A549 (cell line): Measurements from ENCODE around the gene NID2. TPM values are rescaled to one million over a fixed set of nuclear protein-coding genes. Genes with fewer than 3 reads are reported as not detected.

Source experiments
- ATAC-seq, 2 experiments: fragments of 200-7000 bp in 1 of 2; fragments of >200 bp in 1 of 2; cut with Nextera tagmentation in 1 of 2; cut with Tn5 transposase in 1 of 2; 3 replicates each; pipeline versions ENCODE4 v1.8.0 to v1.9.1; 2018 to 2020; ENCODE audit warnings: mild to moderate bottlenecking in 1 of 2, moderate library complexity in 1 of 2
- CTCF ChIA-PET: fragments of 300-600 bp; sonication (Branson Sonifier 250); formaldehyde crosslinking; extraction: SDS; loops from one replicate; lab custom pipeline; 2021; ENCODE audit warnings: antibody characterized with exemption, inconsistent platforms; lab: Yijun Ruan, JAX
- POLR2A ChIA-PET: fragments of 350-600 bp; formaldehyde crosslinking; extraction: SDS; loops from one replicate; lab custom pipeline; 2021; ENCODE audit warnings: antibody characterized with exemption, inconsistent platforms; lab: Yijun Ruan, JAX
- DNase-seq, 2 experiments: peaks; one replicate each; pipeline versions ENCODE4 v3.0.0 to v3.0.0-alpha.2; 2011 to 2016; ENCODE audit warnings: low read depth in 1 of 2, low spot score in 1 of 2
- FAIRE-seq: peaks from 2 replicates; lab custom pipeline; 2011; peaks lifted over from hg19 to GRCh38; lab: Jason Lieb, UNC
- H3K27ac ChIP-seq, 2 experiments: fragments of >200 bp; sonication (Bioruptor Twin); formaldehyde crosslinking; 3 replicates each; pipeline ENCODE4 v1.5.1; 2016 to 2017
- H3K4me1 ChIP-seq: fragments of >200 bp; sonication (Bioruptor Twin); formaldehyde crosslinking; 3 replicates; pipeline ENCODE4 v1.6.1; 2016
- H3K4me2 ChIP-seq: fragments of >200 bp; sonication (Bioruptor Twin); formaldehyde crosslinking; 3 replicates; pipeline ENCODE4 v1.6.1; 2016
- H3K4me3 ChIP-seq: fragments of >200 bp; sonication (Bioruptor Twin); formaldehyde crosslinking; 3 replicates; pipeline ENCODE4 v1.5.1; 2016
- H3K9me3 ChIP-seq: fragments of >200 bp; sonication (Bioruptor Twin); formaldehyde crosslinking; 3 replicates; pipeline ENCODE4 v1.6.1; 2016
- ATOH8 ChIP-seq: fragments of 250-450 bp; sonication (Bioruptor Pico); IDR thresholded peaks from 2 replicates; pipeline ENCODE4 v1.5.0; 2020; ENCODE audit warnings: low read depth, mild to moderate bottlenecking, moderate library complexity
- BHLHE40 ChIP-seq: IDR thresholded peaks from 2 replicates; pipeline ENCODE4 v1.6.1; 2012; ENCODE audit warnings: low read depth, low read length, inconsistent platforms
- CBX8 ChIP-seq: fragments of 200-600 bp; sonication (generic); IDR thresholded peaks from 2 replicates; pipeline ENCODE4 v1.6.1; 2016
- CHD4 ChIP-seq: fragments of 200-600 bp; sonication (generic); IDR thresholded peaks from 2 replicates; pipeline ENCODE4 v1.6.1; 2016; ENCODE audit warnings: antibody characterized with exemption, mild to moderate bottlenecking, borderline replicate concordance
- CTCF ChIP-seq: fragments of >200 bp; sonication (Bioruptor Twin); formaldehyde crosslinking; IDR thresholded peaks from 3 replicates; pipeline ENCODE4 v1.5.1; 2016
- ELK1 ChIP-seq: fragments of 150-350 bp; IDR thresholded peaks from 2 replicates; pipeline ENCODE4 v1.6.1; 2014; ENCODE audit warnings: low read depth, mild to moderate bottlenecking, low read length
- FOSL2 ChIP-seq, 2 experiments: fragments of 450-650 bp in 1 of 2; fragments of >200 bp in 1 of 2; sonication (Bioruptor Twin) in 1 of 2; formaldehyde crosslinking; IDR thresholded peaks; 2 replicates each; pipeline versions ENCODE4 v1.5.0 to v1.6.1; 2016 to 2020; ENCODE audit warnings: mild to moderate bottlenecking in 1 of 2, moderate library complexity in 1 of 2
- FOXS1 ChIP-seq: fragments of 250-450 bp; sonication (Bioruptor Pico); IDR thresholded peaks from 2 replicates; pipeline ENCODE4 v1.5.0; 2020; ENCODE audit warnings: mild to moderate bottlenecking, moderate library complexity
- GATA3 ChIP-seq: IDR thresholded peaks from 2 replicates; pipeline ENCODE4 v1.6.1; 2012; ENCODE audit warnings: borderline replicate concordance
- HES2 ChIP-seq: fragments of >200 bp; sonication (Bioruptor Twin); formaldehyde crosslinking; IDR thresholded peaks from 2 replicates; pipeline ENCODE4 v1.6.1; 2016
- HMGXB4 ChIP-seq: fragments of 250-450 bp; sonication (Bioruptor Pico); IDR thresholded peaks from 2 replicates; pipeline ENCODE4 v1.5.0; 2021; ENCODE audit warnings: mild to moderate bottlenecking, moderate library complexity, borderline replicate concordance
- KDM5A ChIP-seq: fragments of 200-600 bp; sonication (generic); IDR thresholded peaks from 2 replicates; pipeline ENCODE4 v1.6.1; 2016; ENCODE audit warnings: antibody characterized with exemption, mild to moderate bottlenecking
- MAX ChIP-seq: IDR thresholded peaks from 2 replicates; pipeline ENCODE4 v1.6.1; 2012
- NFE2L2 ChIP-seq: fragments of 150-350 bp; conservative IDR thresholded peaks from 2 replicates; pipeline ENCODE4 v1.6.1; 2014; ENCODE audit warnings: low read length
- NPAS2 ChIP-seq: fragments of 250-450 bp; sonication (Bioruptor Pico); IDR thresholded peaks from 2 replicates; pipeline ENCODE4 v1.8.0; 2022; ENCODE audit warnings: mild to moderate bottlenecking, moderate library complexity, borderline replicate concordance
- PBX3 ChIP-seq: IDR thresholded peaks from 2 replicates; pipeline ENCODE4 v1.6.1; 2012
- PHF8 ChIP-seq: fragments of 200-600 bp; sonication (generic); IDR thresholded peaks from 2 replicates; pipeline ENCODE4 v1.6.1; 2016; ENCODE audit warnings: low read depth, mild to moderate bottlenecking, antibody characterized with exemption, moderate library complexity, borderline replicate concordance
- POLR2AphosphoS2 ChIP-seq: conservative IDR thresholded peaks from 2 replicates; pipeline ENCODE4 v1.6.1; 2012; ENCODE audit warnings: low read length, improper control_type of control experiment, inconsistent platforms
- RARB ChIP-seq: fragments of 250-450 bp; sonication (Bioruptor Pico); IDR thresholded peaks from 2 replicates; pipeline ENCODE4 v1.8.0; 2021; ENCODE audit warnings: mild to moderate bottlenecking, moderate library complexity
- RCOR1 ChIP-seq: fragments of 150-350 bp; IDR thresholded peaks from 2 replicates; pipeline ENCODE4 v1.6.1; 2014; ENCODE audit warnings: antibody characterized with exemption, low read length, low read depth
- TFCP2L1 ChIP-seq: fragments of 250-450 bp; sonication (Bioruptor Pico); IDR thresholded peaks from 2 replicates; pipeline ENCODE4 v1.5.0; 2021; ENCODE audit warnings: mild to moderate bottlenecking
- USF2 ChIP-seq: fragments of 450-650 bp; IDR thresholded peaks from 2 replicates; pipeline ENCODE4 v1.6.1; 2014; ENCODE audit warnings: antibody characterized with exemption
- ZFP36 ChIP-seq: fragments of 450-650 bp; IDR thresholded peaks from 2 replicates; pipeline ENCODE4 v1.6.1; 2014; ENCODE audit warnings: borderline replicate concordance; ENCODE audit not compliant: partially characterized antibody
- WGBS: methylation state at CpG from one replicate; pipeline ENCODE4 v1.1.6; 2017; ENCODE audit errors: missing lambda C conversion rate; 5-methylcytosine and 5-hydroxymethylcytosine counted together
- polyA plus RNA-seq, 4 experiments: library from polyadenylated mRNA; depleted of rRNA in 3 of 4; stranded (reverse); fragments of >200 nt; fragmentation: RNase III in 1 of 4; extraction: RNeasy Plus Mini Kit Qiagen cat#74134 plus additional on column Dnase treatment in 1 of 4; gene quantifications; 2 replicates in 3 of 4; 3 replicates in 1 of 4; pipeline ENCODE4 v1.2.3, GENCODE V29; 2011 to 2017

NID2 gene
- polyA plus RNA-seq, 2 of the 4 experiments (the other 2 are of a cell fraction): 7.3 to 20.6 TPM

GRCh38 chr14:52072266-52072780 is 3.5 kb upstream of the NID2 start:
- 0 out of 3 replicates have a peak, but pooled peaks cover 5% of the 10 kb centered on the region for H3K4me1 ChIP-seq
- WGBS: 84% methylated on average over 2 of the region's 2 CpGs
- ATAC-seq: no peak
- TF ChIP-seq ATOH8 (CRISPR knock-in tag): no peak
- TF ChIP-seq RARB (CRISPR knock-in tag): no peak
- no peak for TF ChIP-seq TFCP2L1
- TF ChIP-seq NFE2L2: no peak
- no peak for TF ChIP-seq BHLHE40
- TF ChIP-seq CHD4: no peak
- TF ChIP-seq KDM5A: no peak
- no peak for TF ChIP-seq FOXS1 (CRISPR knock-in tag)
- no peak for TF ChIP-seq CBX8
- no peak for TF ChIP-seq POLR2AphosphoS2
- no peak for TF ChIP-seq ZFP36
- TF ChIP-seq HES2: no peak
- no peak for TF ChIP-seq FOSL2 (IDR thresholded peaks at IDR 0.05)
- no peak for TF ChIP-seq FOSL2 (CRISPR knock-in tag; IDR thresholded peaks at IDR 0.05)
- TF ChIP-seq USF2: no peak
- TF ChIP-seq GATA3: no peak
- no peak for TF ChIP-seq PHF8
- no peak for TF ChIP-seq NPAS2 (CRISPR knock-in tag)
- TF ChIP-seq MAX: no peak
- TF ChIP-seq RCOR1: no peak
- no peak for DNase-seq
- H3K9me3 ChIP-seq: no peaks in the 10 kb centered on the region
- no peak overlapping the region for H3K4me2 ChIP-seq
- H3K27ac ChIP-seq: no peak overlapping the region
- ChIA-PET CTCF (interaction anchor here (1.0 to 4.9 kb wide), 6 partner anchors 9 to 76 kb away, joined by 3 to 39 read pairs (median 5); no protein-coding TSS in a partner anchor), POLR2A (no interaction called here)
- no peak overlapping the region for H3K4me3 ChIP-seq
- no peak for FAIRE-seq

- 0 out of 3 replicates have a peak, but pooled peaks cover 5% of the 10 kb centered on the region for H3K4me1 ChIP-seq
- CTCF ChIA-PET: interaction anchor here (0.6 to 4.9 kb wide), 9 partner anchors 10 to 76 kb away, joined by 3 to 39 read pairs (median 5); no protein-coding TSS in a partner anchor
- TF ChIP-seq ELK1 (no peak), HMGXB4 (CRISPR knock-in tag) (no peak), NPAS2 (CRISPR knock-in tag) (no peak), PBX3 (no peak), CTCF (peak; percentile 27)
- H3K27ac ChIP-seq: no peak overlapping the region
- no peak overlapping the region for H3K4me3 ChIP-seq
- ATAC-seq (no peak), FAIRE-seq (no peak), DNase-seq (no peak)
- no peaks in the 10 kb centered on the region for H3K9me3 ChIP-seq
- POLR2A ChIA-PET: no interaction called here
- H3K4me2 ChIP-seq: no peak overlapping the region
- 61% methylated on average over 3 of the region's 3 CpGs for whole genome bisulfite sequencing
These were observed 2.8 kb upstream of the NID2 start for GRCh38 chr14:52071675-52072074.
